ENCODE data around the gene MOB3B. TPM values are rescaled to one million over a fixed set of nuclear protein-coding genes. Genes with fewer than 3 reads are reported as not detected.

The MOB3B gene
- polyA plus RNA-seq, 1 of the 3 experiments (the other 2 are of a cell fraction) = 0.90 TPM

DNA sequence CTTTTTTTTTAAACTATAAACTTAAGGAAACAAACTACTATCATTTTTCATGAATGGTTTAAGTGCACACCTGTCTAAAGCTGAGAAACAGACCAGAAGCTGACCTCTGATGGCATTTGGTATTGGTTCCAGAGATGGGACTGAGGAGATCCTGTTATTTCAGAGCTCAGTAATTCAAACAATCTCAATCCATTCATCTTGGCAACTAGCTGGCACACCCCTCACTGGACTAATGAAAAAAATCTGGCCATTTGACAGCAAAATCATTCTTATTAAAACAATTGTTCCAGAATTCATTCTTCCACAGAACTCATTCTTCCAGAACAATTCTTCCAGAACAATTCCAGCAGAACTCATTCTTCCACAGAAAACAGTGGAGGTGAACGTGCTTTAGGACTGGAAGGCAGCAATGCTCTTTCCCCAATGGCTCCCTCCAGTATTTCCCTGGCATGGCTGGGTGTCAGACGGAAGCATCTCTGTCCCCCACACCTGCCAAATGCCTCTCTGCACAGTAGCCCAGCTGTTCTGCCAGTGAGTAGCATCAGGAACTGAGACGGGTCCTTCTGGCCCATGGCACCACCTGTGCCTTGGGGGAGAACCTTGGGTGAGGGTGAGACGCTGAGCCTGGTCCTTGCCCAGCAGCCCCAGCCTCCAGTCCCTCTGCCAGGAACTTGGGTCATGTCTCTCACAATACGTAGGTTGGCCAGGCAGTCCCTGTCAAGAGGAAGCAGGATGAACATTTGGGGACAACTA, 145.2 kb downstream of the MOB3B start:
- H2AFZ ChIP-seq (ENCODE audit: low read depth) = no peak overlapping the region
- H3K4me3 ChIP-seq (ENCODE audit: low read depth in 2 of 2, low read length in 1 of 2) = no peak overlapping the region
- WGBS (ENCODE audit: low lambda C conversion rate) = 84% methylated on average over 5 of the region's 5 CpGs
- H3K79me2 ChIP-seq (ENCODE audit: insufficient read depth) = no peaks in the 10 kb centered on the region
- H3K4me2 ChIP-seq = no peak overlapping the region
- ChIA-PET POLR2A (no interaction called here), CTCF (interaction anchor here (1.4 to 1.6 kb wide), 2 partner anchors 9 to 17 kb away, joined by 3 read pairs; no protein-coding TSS in a partner anchor)
- H3K4me1 ChIP-seq (ENCODE audit: control insufficient read depth in 1 of 2, insufficient read depth in 2 of 2, low read depth in 1 of 2, low read length in 1 of 2) = peaks cover 0 to 12% of the 10 kb centered on the region in 2 experiments; a peak in 2 of 4 replicates
- no peak overlapping the region for H3K9ac ChIP-seq
- no peaks in the 10 kb centered on the region for H3K9me3 ChIP-seq
- H4K20me1 ChIP-seq (ENCODE audit: insufficient read depth) = no peaks in the 10 kb centered on the region
- no peak for DNase-seq
- no peaks in the 10 kb centered on the region for H3K9me2 ChIP-seq
- H3F3A ChIP-seq (replicated peaks; ENCODE audit: insufficient read depth) = no peaks in the 10 kb centered on the region
- H3K36me3 ChIP-seq (replicated peaks in 1 of 2; ENCODE audit: control insufficient read depth in 1 of 2, insufficient read depth in 2 of 2, low read length in 1 of 2) = no peaks in the 10 kb centered on the region
- no peak overlapping the region for H3K27ac ChIP-seq (ENCODE audit: low read depth in 2 of 2, low read length in 1 of 2)
- no peaks in the 10 kb centered on the region for H3K27me3 ChIP-seq (ENCODE audit: insufficient read depth)
- TF ChIP-seq GATA2 (CRISPR knock-in tag; IDR thresholded peaks at IDR 0.05) = no peak
- TF ChIP-seq, protein P1, sequence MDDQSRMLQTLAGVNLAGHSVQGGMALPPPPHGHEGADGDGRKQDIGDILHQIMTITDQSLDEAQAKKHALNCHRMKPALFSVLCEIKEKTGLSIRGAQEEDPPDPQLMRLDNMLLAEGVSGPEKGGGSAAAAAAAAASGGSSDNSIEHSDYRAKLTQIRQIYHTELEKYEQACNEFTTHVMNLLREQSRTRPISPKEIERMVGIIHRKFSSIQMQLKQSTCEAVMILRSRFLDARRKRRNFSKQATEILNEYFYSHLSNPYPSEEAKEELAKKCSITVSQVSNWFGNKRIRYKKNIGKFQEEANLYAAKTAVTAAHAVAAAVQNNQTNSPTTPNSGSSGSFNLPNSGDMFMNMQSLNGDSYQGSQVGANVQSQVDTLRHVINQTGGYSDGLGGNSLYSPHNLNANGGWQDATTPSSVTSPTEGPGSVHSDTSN (IDR thresholded peaks at IDR 0.05) = peak; percentile 55
- TF ChIP-seq RAD21 (IDR thresholded peaks at IDR 0.05; ENCODE audit: low read length) = no peak
- peak in 1 of 2 experiments; percentile 22; a peak in 1 of 4 replicates for TF ChIP-seq EP300 (IDR thresholded peaks at IDR 0.05; ENCODE audit: borderline replicate concordance in 1 of 2, low read depth in 1 of 2, low read length in 1 of 2)
- TF ChIP-seq, protein P2, sequence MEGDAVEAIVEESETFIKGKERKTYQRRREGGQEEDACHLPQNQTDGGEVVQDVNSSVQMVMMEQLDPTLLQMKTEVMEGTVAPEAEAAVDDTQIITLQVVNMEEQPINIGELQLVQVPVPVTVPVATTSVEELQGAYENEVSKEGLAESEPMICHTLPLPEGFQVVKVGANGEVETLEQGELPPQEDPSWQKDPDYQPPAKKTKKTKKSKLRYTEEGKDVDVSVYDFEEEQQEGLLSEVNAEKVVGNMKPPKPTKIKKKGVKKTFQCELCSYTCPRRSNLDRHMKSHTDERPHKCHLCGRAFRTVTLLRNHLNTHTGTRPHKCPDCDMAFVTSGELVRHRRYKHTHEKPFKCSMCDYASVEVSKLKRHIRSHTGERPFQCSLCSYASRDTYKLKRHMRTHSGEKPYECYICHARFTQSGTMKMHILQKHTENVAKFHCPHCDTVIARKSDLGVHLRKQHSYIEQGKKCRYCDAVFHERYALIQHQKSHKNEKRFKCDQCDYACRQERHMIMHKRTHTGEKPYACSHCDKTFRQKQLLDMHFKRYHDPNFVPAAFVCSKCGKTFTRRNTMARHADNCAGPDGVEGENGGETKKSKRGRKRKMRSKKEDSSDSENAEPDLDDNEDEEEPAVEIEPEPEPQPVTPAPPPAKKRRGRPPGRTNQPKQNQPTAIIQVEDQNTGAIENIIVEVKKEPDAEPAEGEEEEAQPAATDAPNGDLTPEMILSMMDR (IDR thresholded peaks at IDR 0.05) = no peak
- TF ChIP-seq, protein P3, sequence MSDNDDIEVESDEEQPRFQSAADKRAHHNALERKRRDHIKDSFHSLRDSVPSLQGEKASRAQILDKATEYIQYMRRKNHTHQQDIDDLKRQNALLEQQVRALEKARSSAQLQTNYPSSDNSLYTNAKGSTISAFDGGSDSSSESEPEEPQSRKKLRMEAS (IDR thresholded peaks at IDR 0.05; ENCODE audit: low read depth) = no peak
- no peak for TF ChIP-seq GABPA (IDR thresholded peaks at IDR 0.05; ENCODE audit: low read depth)
- TF ChIP-seq JUND (IDR thresholded peaks at IDR 0.05) = no peak
- peak; percentile 19; the same call in 1 of the 2 replicates for TF ChIP-seq NFIC (IDR thresholded peaks at IDR 0.05; ENCODE audit: borderline replicate concordance)
- TF ChIP-seq FOXM1 (IDR thresholded peaks at IDR 0.05; ENCODE audit: low read depth) = no peak
- TF ChIP-seq TCF12 (IDR thresholded peaks at IDR 0.05) = peak; percentile 86
- no peak for TF ChIP-seq RXRA (IDR thresholded peaks at IDR 0.05; ENCODE audit: borderline replicate concordance, low read depth)

DNA sequence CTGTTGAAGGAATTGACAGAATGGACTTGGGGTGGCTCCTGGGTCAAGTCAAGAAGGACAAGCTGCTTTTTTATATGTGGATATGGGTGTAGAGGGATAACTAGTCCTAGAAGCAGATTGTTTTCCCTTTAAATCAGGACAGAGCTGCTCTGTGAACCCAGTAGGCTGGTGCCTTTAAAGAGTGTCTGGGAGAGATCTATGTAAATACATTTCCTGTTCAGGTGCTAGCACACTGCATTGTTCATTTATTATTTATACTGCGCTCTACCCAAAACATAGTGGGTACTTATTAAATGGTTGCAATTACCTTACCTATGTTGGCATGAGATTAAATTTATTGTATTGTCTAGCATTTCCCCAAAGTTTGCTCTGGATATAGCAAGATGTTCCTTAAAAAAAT, 146.1 kb downstream of the MOB3B start:
- ChIA-PET CTCF (interaction anchor here (1.4 kb wide), 1 partner anchor 10 kb away, joined by 3 read pairs; no protein-coding TSS in a partner anchor), POLR2A (no interaction called here)
- Histone ChIP-seq H2AFZ (ENCODE audit: low read depth) (no peak overlapping the region), H3K9me2 (no peaks in the 10 kb centered on the region), H3K9me3 (no peaks in the 10 kb centered on the region), H3K4me3 (ENCODE audit: low read depth in 2 of 2, low read length in 1 of 2) (no peak overlapping the region), H3K9ac (no peak overlapping the region), H3K4me1 (ENCODE audit: control insufficient read depth in 1 of 2, insufficient read depth in 2 of 2, low read depth in 1 of 2, low read length in 1 of 2) (peaks cover 0 to 12% of the 10 kb centered on the region in 2 experiments; a peak in 2 of 4 replicates), H3K27me3 (ENCODE audit: insufficient read depth) (no peaks in the 10 kb centered on the region), H3K79me2 (ENCODE audit: insufficient read depth) (no peaks in the 10 kb centered on the region), H4K20me1 (ENCODE audit: insufficient read depth) (no peaks in the 10 kb centered on the region), H3K36me3 (replicated peaks in 1 of 2; ENCODE audit: control insufficient read depth in 1 of 2, insufficient read depth in 2 of 2, low read length in 1 of 2) (no peaks in the 10 kb centered on the region), H3K4me2 (no peak overlapping the region), H3F3A (replicated peaks; ENCODE audit: insufficient read depth) (no peaks in the 10 kb centered on the region), H3K27ac (ENCODE audit: low read depth in 2 of 2, low read length in 1 of 2) (no peak overlapping the region)
- no peak for DNase-seq
- WGBS (ENCODE audit: low lambda C conversion rate) = 92% methylated on average over 1 of the region's 1 CpG
- TF ChIP-seq, protein P2 (IDR thresholded peaks at IDR 0.05) = no peak
- no peak for TF ChIP-seq TCF12 (IDR thresholded peaks at IDR 0.05)
- no peak for TF ChIP-seq FOXM1 (IDR thresholded peaks at IDR 0.05; ENCODE audit: low read depth)
- no peak for TF ChIP-seq RAD21 (IDR thresholded peaks at IDR 0.05; ENCODE audit: low read length)
- TF ChIP-seq YY1 (IDR thresholded peaks at IDR 0.05; ENCODE audit: low read depth) = no peak
- TF ChIP-seq FOSL2 (IDR thresholded peaks at IDR 0.05; ENCODE audit: borderline replicate concordance, low read depth) = no peak
- TF ChIP-seq, protein P4, sequence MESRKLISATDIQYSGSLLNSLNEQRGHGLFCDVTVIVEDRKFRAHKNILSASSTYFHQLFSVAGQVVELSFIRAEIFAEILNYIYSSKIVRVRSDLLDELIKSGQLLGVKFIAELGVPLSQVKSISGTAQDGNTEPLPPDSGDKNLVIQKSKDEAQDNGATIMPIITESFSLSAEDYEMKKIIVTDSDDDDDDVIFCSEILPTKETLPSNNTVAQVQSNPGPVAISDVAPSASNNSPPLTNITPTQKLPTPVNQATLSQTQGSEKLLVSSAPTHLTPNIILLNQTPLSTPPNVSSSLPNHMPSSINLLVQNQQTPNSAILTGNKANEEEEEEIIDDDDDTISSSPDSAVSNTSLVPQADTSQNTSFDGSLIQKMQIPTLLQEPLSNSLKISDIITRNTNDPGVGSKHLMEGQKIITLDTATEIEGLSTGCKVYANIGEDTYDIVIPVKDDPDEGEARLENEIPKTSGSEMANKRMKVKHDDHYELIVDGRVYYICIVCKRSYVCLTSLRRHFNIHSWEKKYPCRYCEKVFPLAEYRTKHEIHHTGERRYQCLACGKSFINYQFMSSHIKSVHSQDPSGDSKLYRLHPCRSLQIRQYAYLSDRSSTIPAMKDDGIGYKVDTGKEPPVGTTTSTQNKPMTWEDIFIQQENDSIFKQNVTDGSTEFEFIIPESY (IDR thresholded peaks at IDR 0.05; ENCODE audit: borderline replicate concordance, low read depth) = no peak
- TF ChIP-seq SIN3A (IDR thresholded peaks at IDR 0.05; ENCODE audit: borderline replicate concordance, low read depth, low read length) = no peak
- TF ChIP-seq NFIC (IDR thresholded peaks at IDR 0.05; ENCODE audit: borderline replicate concordance) = no peak
- TF ChIP-seq, protein P1 (IDR thresholded peaks at IDR 0.05) = no peak
- no peak for TF ChIP-seq SMC3 (IDR thresholded peaks at IDR 0.05; ENCODE audit: low read depth, low read length)
